Measurements from ENCODE around the gene INPP5K. TPM values are rescaled to one million over a fixed set of nuclear protein-coding genes. Genes with fewer than 3 reads are reported as not detected.

Gene INPP5K
- total and polyA plus RNA-seq, 7 donors = 25.7 to 66.5 (median 41.0) TPM

- TF ChIP-seq EP300 (IDR thresholded peaks at IDR 0.05) (no peak), POLR2AphosphoS5 (IDR thresholded peaks at IDR 0.05) (no peak), CTCF (IDR thresholded peaks at IDR 0.05) (no peak), POLR2A (IDR thresholded peaks at IDR 0.05) (no peak)
- Histone ChIP-seq H3K4me1 (no peaks in the 10 kb centered on the region), H3K36me3 (peaks cover 31 to 93% (median 48%) of the 10 kb centered on the region in 4 donors), H3K27ac (no peak overlapping the region), H3K27me3 (no peaks in the 10 kb centered on the region), H3K9me3 (no peaks in the 10 kb centered on the region), H3K4me3 (no peak overlapping the region)
- intact Hi-C loops (cut with DNase I) = no loop called here
- no peak for DNase-seq
- WGBS, 2 donors = 91 to 93% methylated on average over 4 of the region's 4 CpGs
Observed at GRCh38 chr17:1541367-1541904, 25.0 kb upstream of the INPP5K start.

GRCh38 chr17:1539811-1540210, 23.4 kb upstream of the INPP5K start:
- H3K9me3 ChIP-seq = no peaks in the 10 kb centered on the region
- H3K36me3 ChIP-seq = peaks cover 33 to 96% (median 45%) of the 10 kb centered on the region in 4 donors
- 91% methylated on average over 15 of the region's 15 CpGs for WGBS, 2 donors
- no peaks in the 10 kb centered on the region for H3K27me3 ChIP-seq
- no peak overlapping the region for H3K4me3 ChIP-seq
- intact Hi-C loops (cut with DNase I) = no loop called here
- no peak overlapping the region for H3K27ac ChIP-seq
- H3K4me1 ChIP-seq = peaks cover 0 to 11% (median 0%) of the 10 kb centered on the region in 4 donors
- no peak for TF ChIP-seq POLR2AphosphoS5 (IDR thresholded peaks at IDR 0.05)
- no peak for TF ChIP-seq CTCF (IDR thresholded peaks at IDR 0.05)
- TF ChIP-seq EP300 (IDR thresholded peaks at IDR 0.05) = no peak
- no peak for TF ChIP-seq POLR2A (IDR thresholded peaks at IDR 0.05)
- DNase-seq = no peak

GRCh38 chr17:1535737-1536136, 19.3 kb upstream of the INPP5K start:
- Histone ChIP-seq H3K36me3 (peaks cover 25 to 96% (median 57%) of the 10 kb centered on the region in 4 donors), H3K4me1 (peaks cover 0 to 11% (median 0%) of the 10 kb centered on the region in 4 donors), H3K4me3 (no peak overlapping the region), H3K9me3 (no peaks in the 10 kb centered on the region), H3K27ac (peak overlapping the region in 3 of 4 donors; percentile 22 to 55 (median 40)), H3K27me3 (no peaks in the 10 kb centered on the region)
- 89 to 90% methylated on average over 4 of the region's 4 CpGs for WGBS, 2 donors
- TF ChIP-seq POLR2A (IDR thresholded peaks at IDR 0.05) (no peak), CTCF (IDR thresholded peaks at IDR 0.05) (no peak), POLR2AphosphoS5 (IDR thresholded peaks at IDR 0.05) (no peak), EP300 (IDR thresholded peaks at IDR 0.05) (no peak)
- intact Hi-C loops (cut with DNase I) = no loop called here
- DNase-seq = no peak

GRCh38 chr17:1533661-1534325, 17.4 kb upstream of the INPP5K start:
- no peak overlapping the region for H3K27ac ChIP-seq
- no peak for DNase-seq
- H3K27me3 ChIP-seq = no peaks in the 10 kb centered on the region
- H3K36me3 ChIP-seq = peaks cover 17 to 95% (median 48%) of the 10 kb centered on the region in 4 donors
- no peaks in the 10 kb centered on the region for H3K9me3 ChIP-seq
- H3K4me1 ChIP-seq = peaks cover 0 to 11% (median 0%) of the 10 kb centered on the region in 4 donors
- WGBS, 2 donors = 86 to 90% methylated on average over 24 of the region's 24 CpGs
- no peak overlapping the region for H3K4me3 ChIP-seq
- intact Hi-C loops (cut with DNase I) = no loop called here
- TF ChIP-seq POLR2A (IDR thresholded peaks at IDR 0.05) (no peak), EP300 (IDR thresholded peaks at IDR 0.05) (no peak), POLR2AphosphoS5 (IDR thresholded peaks at IDR 0.05) (no peak), CTCF (IDR thresholded peaks at IDR 0.05) (no peak)
